Chondrocyte (in vitro differentiated cells): ENCODE data around the gene B3GNT9. TPM values are rescaled to one million over a fixed set of nuclear protein-coding genes. Genes with fewer than 3 reads are reported as not detected.

Source experiments
- DNase-seq: peaks from one replicate; pipeline ENCODE4 v3.0.0; 2021; ENCODE audit warnings: mixed read lengths, low spot score
- H3K27ac Mint-ChIP-seq: one replicate; pipeline ENCODE4 v1.8.0; 2021; ENCODE audit warnings: mild to moderate bottlenecking, moderate library complexity, mixed read lengths; ENCODE audit not compliant: unreplicated experiment
- H3K27me3 Mint-ChIP-seq: 2 replicates; pipeline ENCODE4 v1.8.0; 2021; ENCODE audit warnings: low read depth, mixed read lengths
- H3K36me3 Mint-ChIP-seq: 2 replicates; pipeline ENCODE4 v1.8.0; 2021; ENCODE audit warnings: low read depth, mixed read lengths
- H3K4me1 Mint-ChIP-seq: 2 replicates; pipeline ENCODE4 v1.8.0; 2021; ENCODE audit warnings: low read depth, mild to moderate bottlenecking, mixed read lengths
- H3K4me3 Mint-ChIP-seq: one replicate; pipeline ENCODE4 v1.8.0; 2021; ENCODE audit warnings: mild to moderate bottlenecking, moderate library complexity, mixed read lengths; ENCODE audit not compliant: unreplicated experiment
- H3K9me3 Mint-ChIP-seq: 2 replicates; pipeline ENCODE4 v1.8.0; 2021; ENCODE audit warnings: low read depth, mixed read lengths
- total RNA-seq: library from RNA; stranded (reverse); gene quantifications from 3 replicates; pipeline ENCODE4 v1.2.1, GENCODE V29; 2021
- TF ChIP-seq, protein P1 (sequence below): fragments of 200-600 bp; sonication (generic); IDR thresholded peaks from 2 replicates; pipeline ENCODE4 v1.5.0; 2021; ENCODE audit warnings: antibody characterized with exemption, mild to moderate bottlenecking, moderate library complexity

Gene B3GNT9
- total RNA-seq, 1 donor from 2014 or later: 41.4 TPM

- Mint-ChIP-seq H3K27ac (no peak overlapping the region), H3K27me3 (peaks cover 14% of the 10 kb centered on the region), H3K4me1 (peaks cover 21% of the 10 kb centered on the region), H3K9me3 (no peaks in the 10 kb centered on the region), H3K36me3 (no peaks in the 10 kb centered on the region), H3K4me3 (peak overlapping the region; percentile 58)
- DNase-seq: no peak
- TF ChIP-seq, protein P1, sequence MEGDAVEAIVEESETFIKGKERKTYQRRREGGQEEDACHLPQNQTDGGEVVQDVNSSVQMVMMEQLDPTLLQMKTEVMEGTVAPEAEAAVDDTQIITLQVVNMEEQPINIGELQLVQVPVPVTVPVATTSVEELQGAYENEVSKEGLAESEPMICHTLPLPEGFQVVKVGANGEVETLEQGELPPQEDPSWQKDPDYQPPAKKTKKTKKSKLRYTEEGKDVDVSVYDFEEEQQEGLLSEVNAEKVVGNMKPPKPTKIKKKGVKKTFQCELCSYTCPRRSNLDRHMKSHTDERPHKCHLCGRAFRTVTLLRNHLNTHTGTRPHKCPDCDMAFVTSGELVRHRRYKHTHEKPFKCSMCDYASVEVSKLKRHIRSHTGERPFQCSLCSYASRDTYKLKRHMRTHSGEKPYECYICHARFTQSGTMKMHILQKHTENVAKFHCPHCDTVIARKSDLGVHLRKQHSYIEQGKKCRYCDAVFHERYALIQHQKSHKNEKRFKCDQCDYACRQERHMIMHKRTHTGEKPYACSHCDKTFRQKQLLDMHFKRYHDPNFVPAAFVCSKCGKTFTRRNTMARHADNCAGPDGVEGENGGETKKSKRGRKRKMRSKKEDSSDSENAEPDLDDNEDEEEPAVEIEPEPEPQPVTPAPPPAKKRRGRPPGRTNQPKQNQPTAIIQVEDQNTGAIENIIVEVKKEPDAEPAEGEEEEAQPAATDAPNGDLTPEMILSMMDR: no peak
Measured at GRCh38 chr16:67157892-67158635, 7.3 kb upstream of the B3GNT9 start.

DNA sequence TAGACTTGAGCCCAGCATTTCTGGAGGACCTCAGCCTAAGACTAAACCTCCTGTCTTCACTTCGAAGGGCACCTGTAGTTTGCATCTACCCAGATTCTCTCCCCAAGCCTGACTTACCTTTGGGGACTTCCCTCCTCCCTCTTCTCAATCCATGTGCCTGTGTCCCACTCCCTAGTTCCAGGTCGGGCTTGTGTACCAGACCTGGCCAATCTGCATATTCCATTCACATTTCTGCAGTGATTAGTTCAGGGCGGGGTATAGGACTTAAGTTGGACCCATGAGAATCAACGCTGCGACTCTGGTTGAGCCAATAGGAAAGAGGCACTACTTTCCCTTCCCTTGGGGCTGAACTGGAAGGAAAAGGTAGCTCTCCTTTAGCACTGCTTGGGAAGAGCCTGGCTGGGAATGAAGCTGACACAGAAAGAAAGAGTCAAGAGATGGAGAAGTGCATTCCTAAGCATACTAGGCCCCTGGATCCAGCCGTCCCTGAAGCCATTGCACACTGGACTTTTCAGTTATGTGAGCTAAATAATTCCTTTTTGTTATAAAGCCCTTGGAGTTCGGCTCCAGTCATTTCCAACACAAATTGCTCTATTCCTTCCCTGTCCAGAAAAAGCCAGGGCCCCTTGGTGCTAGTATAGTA is 6.4 kb upstream of the B3GNT9 start:
- Mint-ChIP-seq H3K9me3 (no peaks in the 10 kb centered on the region), H3K27ac (no peak overlapping the region), H3K36me3 (no peaks in the 10 kb centered on the region), H3K27me3 (peaks cover 12% of the 10 kb centered on the region), H3K4me3 (no peak overlapping the region), H3K4me1 (peaks cover 17% of the 10 kb centered on the region)
- DNase-seq: no peak
- TF ChIP-seq, protein P1: no peak

DNA sequence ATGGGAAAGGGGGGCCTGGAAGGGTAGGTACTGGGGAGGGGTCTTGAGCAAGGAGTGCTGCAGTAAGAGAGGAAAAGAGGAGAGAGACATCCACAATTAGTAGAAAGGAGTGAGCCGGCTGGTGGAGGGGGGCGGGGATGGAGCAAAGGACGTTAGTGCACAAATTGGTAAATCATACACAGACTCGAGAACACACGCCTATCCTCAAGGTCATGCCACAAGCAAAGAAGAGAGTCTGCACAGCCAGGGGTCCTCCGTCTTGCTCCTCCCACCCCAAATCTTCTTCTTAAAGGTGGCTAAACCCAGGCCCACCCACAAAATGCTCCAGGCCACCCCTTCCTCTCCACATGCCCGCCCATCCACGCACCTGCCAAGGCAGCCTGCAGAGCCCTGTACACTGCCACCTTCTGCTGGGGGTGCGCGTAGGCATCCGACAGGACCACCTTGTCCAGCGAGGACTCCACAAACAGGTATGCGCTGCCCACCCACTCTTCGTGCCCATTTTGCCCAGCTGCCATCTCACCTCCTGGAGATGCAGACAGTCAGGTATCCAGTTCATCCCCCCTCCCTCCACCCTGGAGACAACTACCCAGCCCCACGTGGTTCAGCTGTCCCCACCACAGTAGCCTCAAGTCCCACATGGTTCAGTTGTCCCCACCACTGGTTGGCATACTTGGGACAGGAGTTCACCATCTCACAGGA is 5.5 kb upstream of the B3GNT9 start:
- DNase-seq: no peak
- Mint-ChIP-seq H3K36me3 (no peaks in the 10 kb centered on the region), H3K9me3 (no peaks in the 10 kb centered on the region), H3K4me3 (no peak overlapping the region), H3K27ac (no peak overlapping the region), H3K27me3 (peaks cover 12% of the 10 kb centered on the region), H3K4me1 (peaks cover 21% of the 10 kb centered on the region)
- TF ChIP-seq, protein P1: no peak

DNA sequence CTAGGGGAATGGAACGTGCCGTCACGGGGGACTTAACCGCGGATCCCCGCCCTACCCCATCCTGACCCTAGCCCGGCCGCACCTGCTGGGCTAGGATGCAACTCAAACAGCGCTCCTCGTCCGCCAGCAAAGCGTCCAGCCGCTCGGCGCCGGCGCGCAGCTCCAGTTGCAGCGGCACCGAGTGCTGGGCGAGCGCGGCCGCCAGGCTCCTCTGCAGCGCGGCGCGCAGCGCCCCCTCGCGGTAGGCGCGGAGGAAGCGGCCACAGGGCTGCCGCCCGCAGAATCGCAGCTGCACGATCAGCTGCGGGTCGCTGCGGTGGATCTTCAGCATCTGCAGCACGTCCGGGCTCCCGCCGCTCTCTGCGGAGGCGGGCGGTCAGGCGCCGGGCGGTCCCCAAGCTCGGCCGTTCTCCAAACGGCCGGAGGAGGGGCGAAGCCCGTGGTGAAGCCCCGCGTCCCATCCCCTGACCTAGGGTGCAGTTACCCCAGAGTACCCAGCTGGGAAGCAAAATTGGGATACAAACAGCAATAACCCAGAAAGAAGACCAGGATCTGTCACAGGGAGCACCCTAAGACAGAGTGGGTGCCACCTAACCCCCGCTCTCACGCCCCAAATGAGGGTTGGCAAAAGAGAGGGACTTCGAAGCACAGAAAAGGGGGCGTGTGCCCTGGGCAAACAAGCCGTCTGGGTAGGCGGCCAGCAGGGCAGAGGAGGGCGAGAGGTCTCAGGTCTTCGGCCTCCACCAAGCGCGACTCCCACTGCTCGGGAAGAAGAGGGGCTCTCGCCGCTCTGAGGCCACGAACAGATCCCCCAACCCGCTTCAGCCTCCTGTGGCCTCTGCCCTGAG is 4.7 kb upstream of the B3GNT9 start:
- DNase-seq: no peak
- TF ChIP-seq, protein P1: peak; percentile 95
- H3K4me1 Mint-ChIP-seq: peaks cover 19% of the 10 kb centered on the region
- H3K36me3 Mint-ChIP-seq: no peaks in the 10 kb centered on the region
- no peaks in the 10 kb centered on the region for H3K9me3 Mint-ChIP-seq
- H3K27me3 Mint-ChIP-seq: peaks cover 10% of the 10 kb centered on the region
- peak overlapping the region; percentile 66 for H3K4me3 Mint-ChIP-seq
- H3K27ac Mint-ChIP-seq: peak overlapping the region; percentile 59
